Muscle of arm (tissue), 12 donors: ENCODE data around the gene KRT6B. TPM values are rescaled to one million over a fixed set of nuclear protein-coding genes. Genes with fewer than 3 reads are reported as not detected.
"Not testable (repeated sequence)": the region's sequence is repeated elsewhere in the genome, so short reads cannot be mapped to it uniquely, and the experiment has no call there.

Experiments
- DNase-seq: peaks from one replicate; pipeline ENCODE4 v3.0.0-alpha.2; 2013
- polyA plus RNA-seq, 12 donors: library from polyadenylated mRNA; unstranded; fragments of 120-200 nt; gene quantifications; one replicate each; pipeline ENCODE4 v1.2.1, GENCODE V29; 2013; ENCODE audit not compliant: insufficient read length in 12 of 12

The KRT6B gene
- polyA plus RNA-seq, 12 donors: 0.82 to 1.1 TPM; not detected in 10

GRCh38 chr12:52413782-52414345 is 38.1 kb downstream of the KRT6B start:
- no peak for DNase-seq

- no peak for DNase-seq
Observed at GRCh38 chr12:52413202-52413601, 38.7 kb downstream of the KRT6B start.

GRCh38 chr12:52411815-52412214 is 40.1 kb downstream of the KRT6B start:
- no peak for DNase-seq

GRCh38 chr12:52410589-52411248 is 41.2 kb downstream of the KRT6B start:
- not testable (repeated sequence) for DNase-seq

GRCh38 chr12:52407918-52408317 is 44.0 kb downstream of the KRT6B start:
- no peak for DNase-seq

- no peak for DNase-seq
Observed at GRCh38 chr12:52405922-52406385, 46.0 kb downstream of the KRT6B start, which contains the start of gene KRT82. TSS of gene KRT82 (minus strand) at chr12:52406335. CDS start at chr12:52406277, 58 bp downstream.

- no peak for DNase-seq
Observed at GRCh38 chr12:52404951-52405350, 47.0 kb downstream of the KRT6B start.

- no peak for DNase-seq
Observed at GRCh38 chr12:52403561-52403960, 48.4 kb downstream of the KRT6B start.

- no peak for DNase-seq
Observed at GRCh38 chr12:52402873-52403540, 48.9 kb downstream of the KRT6B start.

GRCh38 chr12:52402377-52402776 is 49.6 kb downstream of the KRT6B start:
- DNase-seq: no peak

GRCh38 chr12:52401926-52402325 is 50.0 kb downstream of the KRT6B start:
- no peak for DNase-seq

GRCh38 chr12:52401526-52401925 is 50.4 kb downstream of the KRT6B start:
- no peak for DNase-seq

GRCh38 chr12:52400906-52401305 is 51.0 kb downstream of the KRT6B start:
- DNase-seq: no peak

GRCh38 chr12:52399756-52400155 is 52.2 kb downstream of the KRT6B start:
- DNase-seq: no peak

GRCh38 chr12:52398176-52398575 is 53.8 kb downstream of the KRT6B start:
- DNase-seq: no peak

GRCh38 chr12:52396656-52397055 is 55.3 kb downstream of the KRT6B start:
- DNase-seq: no peak

Other genes starting within 250 kb of the KRT6B start
- 1 to 10 TPM in 3 of 12 donors, under 1 TPM in 6, not detected in 3; 0.69 to 3.3 (median 0.81) TPM for gene KRT7, start 218.9 kb downstream of the KRT6B start, polyA plus RNA-seq
- under 1 TPM in 9 of 12 donors, not detected in 3; 0.10 to 0.50 (median 0.21) TPM for gene KRT86, start 177.5 kb downstream of the KRT6B start, polyA plus RNA-seq
- under 1 TPM in 7 of 12 donors, not detected in 5; 0.08 to 0.25 (median 0.14) TPM for gene KRT81, start 160.6 kb downstream of the KRT6B start, polyA plus RNA-seq
- under 1 TPM in 1 of 12 donors, not detected in 11; 0.09 TPM for gene KRT83, start 130.7 kb downstream of the KRT6B start, polyA plus RNA-seq
- under 1 TPM in 2 of 12 donors, not detected in 10; 0.44 to 0.52 TPM for gene KRT85, start 84.7 kb downstream of the KRT6B start, polyA plus RNA-seq
- under 1 TPM in 1 of 12 donors, not detected in 11; 0.11 TPM for gene KRT84, start 66.5 kb downstream of the KRT6B start, polyA plus RNA-seq
- gene KRT82, start 45.8 kb downstream of the KRT6B start, polyA plus RNA-seq: under 1 TPM in 1 of 12 donors, not detected in 11; 0.07 TPM
- not detected for gene KRT75, start 17.8 kb downstream of the KRT6B start, polyA plus RNA-seq
- gene KRT6C, start 21.7 kb upstream of the KRT6B start, polyA plus RNA-seq: 1 to 10 TPM in 1 of 12 donors, under 1 TPM in 3, not detected in 8; 0.15 to 4.9 (median 0.91) TPM
- gene KRT6A, start 41.1 kb upstream of the KRT6B start, polyA plus RNA-seq: 100 to 1,000 TPM in 1 of 12 donors, 10 to 100 TPM in 1, 1 to 10 TPM in 2, under 1 TPM in 2, not detected in 6; 0.05 to 120 (median 5.8) TPM
- gene KRT5, start 68.2 kb upstream of the KRT6B start, polyA plus RNA-seq: 1,000 to 10,000 TPM in 1 of 12 donors, 100 to 1,000 TPM in 2, 10 to 100 TPM in 1, 1 to 10 TPM in 2, under 1 TPM in 4, not detected in 2; 0.07 to 1,328 (median 2.6) TPM
- gene KRT71, start 101.0 kb upstream of the KRT6B start, polyA plus RNA-seq: under 1 TPM in 2 of 12 donors, not detected in 10; 0.08 TPM
- gene KRT74, start 121.7 kb upstream of the KRT6B start, polyA plus RNA-seq: under 1 TPM in 3 of 12 donors, not detected in 9; 0.15 to 0.25 (median 0.21) TPM
- gene KRT72, start 149.3 kb upstream of the KRT6B start, polyA plus RNA-seq: under 1 TPM in 3 of 12 donors, not detected in 9; 0.11 to 0.26 (median 0.12) TPM
- under 1 TPM in 2 of 12 donors, not detected in 10; 0.05 to 0.15 TPM for gene KRT73, start 166.4 kb upstream of the KRT6B start, polyA plus RNA-seq
- gene KRT2, start 200.1 kb upstream of the KRT6B start, polyA plus RNA-seq: under 1 TPM in 3 of 12 donors, not detected in 9; 0.58 to 0.75 (median 0.61) TPM
- gene KRT1, start 228.3 kb upstream of the KRT6B start, polyA plus RNA-seq: 1,000 to 10,000 TPM in 1 of 12 donors, 100 to 1,000 TPM in 2, 1 to 10 TPM in 2, under 1 TPM in 5, not detected in 2; 0.17 to 1,255 (median 2.6) TPM